MV-4-11 (cell line): Measurements from ENCODE around the gene VASN.

ENCODE experiments used
- DNase-seq: peaks from one replicate; lab custom pipeline; 2025; lab: John Stamatoyannopoulos, UW

Gene VASN

GRCh38 chr16:4354512-4355409 lies 16.9 kb upstream of the VASN start:
- DNase-seq = no peak

DNA sequence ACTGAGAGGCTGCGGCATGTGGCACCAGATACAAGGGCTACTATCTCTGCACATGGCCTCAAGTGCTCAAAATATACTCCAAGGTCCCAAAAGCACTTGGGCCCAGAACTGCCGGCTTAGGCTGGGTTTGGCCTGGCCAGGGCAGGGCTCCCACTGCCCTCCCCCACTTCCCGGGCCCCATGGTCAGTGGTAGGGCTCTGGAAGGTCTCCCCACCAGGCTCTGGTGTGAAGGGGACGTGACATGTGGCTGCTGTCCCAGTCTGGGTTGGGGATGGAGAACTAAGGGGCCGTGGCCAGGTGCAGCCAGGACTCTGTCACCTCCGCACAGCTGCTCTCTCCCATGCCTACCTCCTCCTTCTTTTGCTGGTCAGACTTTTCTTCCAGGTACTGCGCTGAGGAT lies 14.8 kb upstream of the VASN start:
- DNase-seq = no peak

DNA sequence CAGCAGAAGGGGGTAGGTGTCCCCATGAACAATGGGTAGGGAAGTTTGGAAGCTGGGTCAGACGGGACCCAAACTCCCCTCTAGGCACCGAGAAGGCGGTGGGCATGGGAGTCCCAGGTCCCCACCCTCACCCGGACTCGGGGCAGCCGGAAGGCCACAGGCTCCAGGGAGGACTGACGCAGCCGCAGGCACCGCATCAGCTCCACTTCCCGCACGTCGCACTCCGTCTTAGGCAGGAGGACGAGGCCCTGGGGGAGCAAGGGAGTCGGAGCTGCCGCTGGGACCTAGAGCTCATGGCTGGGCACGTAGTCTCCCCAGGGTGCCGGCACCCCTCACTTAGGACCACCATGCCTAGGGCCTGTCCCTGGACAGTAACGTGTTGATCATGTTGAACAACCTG lies 13.4 kb upstream of the VASN start:
- no peak for DNase-seq

DNA sequence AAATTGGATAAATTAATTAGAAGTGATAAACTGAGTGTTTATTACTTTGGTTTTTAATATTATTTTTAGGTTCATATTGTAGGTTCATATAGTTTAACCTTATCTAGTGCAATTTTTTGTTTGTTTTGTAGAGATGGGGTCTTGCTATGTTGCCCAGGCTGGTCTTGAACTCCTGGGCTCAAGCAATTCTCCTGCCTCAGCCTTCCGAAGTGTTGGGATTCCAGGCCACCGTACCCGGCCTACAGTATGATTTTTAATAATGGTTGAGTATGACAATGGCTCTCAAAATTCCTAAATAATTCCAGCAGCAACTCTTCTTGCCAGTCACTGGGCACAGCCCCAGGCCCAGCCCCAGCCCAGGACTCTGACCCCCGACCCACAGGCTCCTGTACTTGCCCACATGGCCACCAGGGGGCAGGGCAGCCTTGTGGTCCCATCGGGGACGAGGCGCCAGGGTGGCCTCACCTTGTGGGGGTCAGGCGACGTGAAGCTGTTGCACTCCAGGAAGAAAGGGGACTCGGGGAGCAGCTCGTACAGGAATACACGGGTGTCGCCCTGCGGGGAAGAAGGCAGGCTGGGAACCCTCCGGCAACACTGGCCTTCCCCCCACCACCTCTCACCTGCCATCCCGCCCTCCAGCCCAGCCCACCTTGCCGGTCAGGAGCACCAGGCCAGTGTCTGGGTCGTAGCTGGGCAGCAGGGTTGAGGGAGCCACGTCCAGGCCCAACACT lies 12.7 kb upstream of the VASN start:
- DNase-seq = no peak

GRCh38 chr16:4359914-4360313 lies 11.7 kb upstream of the VASN start:
- no peak for DNase-seq

DNA sequence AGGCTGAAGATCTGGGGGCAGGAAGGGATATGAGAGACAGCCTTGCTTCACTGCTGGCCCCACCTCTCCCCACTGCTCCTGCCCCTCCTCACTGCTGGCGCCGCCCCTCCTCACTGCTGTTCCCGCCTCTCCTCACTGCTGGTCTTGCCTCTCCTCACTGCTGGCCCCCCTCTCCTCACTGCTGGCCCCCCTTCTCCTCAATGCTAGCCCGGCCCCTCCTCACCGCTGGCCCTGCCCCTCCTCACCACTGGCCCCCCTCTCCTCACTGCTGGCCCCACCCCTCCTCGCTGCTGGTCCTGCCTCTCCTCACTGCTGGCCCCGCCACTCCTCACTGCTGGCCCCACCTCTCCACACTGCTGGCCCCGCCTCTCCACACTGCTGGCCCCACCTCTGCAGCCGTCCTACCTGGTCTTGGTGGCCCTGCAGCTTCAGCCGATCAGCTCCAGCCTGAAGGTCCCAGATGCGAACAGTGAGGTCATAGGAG lies 11.1 kb upstream of the VASN start:
- DNase-seq = no peak

DNA sequence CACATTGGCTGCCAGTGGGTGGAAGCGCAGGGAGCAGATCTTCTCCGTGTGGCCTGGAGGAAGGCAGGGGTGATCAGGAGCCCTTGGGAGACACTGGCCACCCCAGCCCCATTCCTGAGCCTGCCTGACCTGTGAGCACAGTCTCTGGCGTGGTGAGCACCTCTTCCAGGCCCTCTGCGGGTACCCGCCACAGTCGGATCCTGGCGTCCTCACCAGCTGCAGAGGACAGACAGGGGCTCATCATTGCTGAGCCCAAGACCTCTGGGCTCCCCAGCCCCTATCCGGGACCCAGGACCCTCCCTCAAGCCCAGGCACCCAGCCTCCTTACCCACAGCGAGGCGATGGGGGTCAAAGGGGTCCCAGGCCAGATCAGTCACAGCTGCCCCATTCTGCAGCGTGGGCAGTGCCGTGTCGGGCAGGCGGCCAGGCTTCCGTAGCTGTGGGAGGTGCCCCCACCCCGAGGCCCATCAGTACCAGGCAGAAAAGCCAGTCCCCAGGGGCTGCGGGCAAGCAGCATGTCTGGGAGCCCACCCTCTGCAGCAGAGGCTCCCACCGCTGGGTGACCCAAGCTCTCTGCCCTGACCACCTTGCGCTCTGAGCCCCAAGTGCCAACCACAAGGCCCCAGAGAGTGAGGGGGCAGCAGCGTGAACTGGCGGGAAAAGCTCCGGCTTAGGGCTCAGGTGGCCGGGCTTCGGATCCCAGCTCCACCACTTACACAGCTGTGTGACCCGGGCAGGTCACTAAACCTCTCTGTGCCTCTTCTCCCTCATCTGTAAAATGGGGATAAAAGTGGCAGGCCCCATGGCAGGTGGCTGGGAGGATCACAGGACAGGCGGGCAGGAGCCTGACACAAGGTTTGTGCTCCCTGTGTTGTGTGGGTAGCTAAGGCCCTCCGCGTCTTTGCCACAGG lies 10.4 kb upstream of the VASN start:
- no peak for DNase-seq

DNA sequence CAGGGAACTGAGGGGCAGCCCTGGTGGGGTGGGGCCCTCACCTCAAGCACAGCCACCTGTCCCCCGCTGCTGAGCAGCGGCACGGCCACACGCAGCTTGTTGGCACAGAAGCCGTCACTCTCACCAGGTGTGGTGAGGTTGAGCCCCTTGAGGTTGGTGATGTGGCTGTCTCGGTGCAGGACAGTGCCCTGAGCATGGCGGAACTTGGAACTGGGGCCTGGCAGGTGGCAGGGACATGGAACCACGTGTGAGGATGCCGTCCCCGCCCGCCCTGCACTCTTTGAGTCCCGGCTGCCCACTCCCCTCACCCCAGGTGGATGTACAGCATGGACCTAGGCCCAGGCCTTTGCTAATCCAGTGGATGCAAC lies 9.7 kb upstream of the VASN start:
- no peak for DNase-seq

GRCh38 chr16:4362476-4363135 lies 9.0 kb upstream of the VASN start:
- peak; percentile 85 for DNase-seq

DNA sequence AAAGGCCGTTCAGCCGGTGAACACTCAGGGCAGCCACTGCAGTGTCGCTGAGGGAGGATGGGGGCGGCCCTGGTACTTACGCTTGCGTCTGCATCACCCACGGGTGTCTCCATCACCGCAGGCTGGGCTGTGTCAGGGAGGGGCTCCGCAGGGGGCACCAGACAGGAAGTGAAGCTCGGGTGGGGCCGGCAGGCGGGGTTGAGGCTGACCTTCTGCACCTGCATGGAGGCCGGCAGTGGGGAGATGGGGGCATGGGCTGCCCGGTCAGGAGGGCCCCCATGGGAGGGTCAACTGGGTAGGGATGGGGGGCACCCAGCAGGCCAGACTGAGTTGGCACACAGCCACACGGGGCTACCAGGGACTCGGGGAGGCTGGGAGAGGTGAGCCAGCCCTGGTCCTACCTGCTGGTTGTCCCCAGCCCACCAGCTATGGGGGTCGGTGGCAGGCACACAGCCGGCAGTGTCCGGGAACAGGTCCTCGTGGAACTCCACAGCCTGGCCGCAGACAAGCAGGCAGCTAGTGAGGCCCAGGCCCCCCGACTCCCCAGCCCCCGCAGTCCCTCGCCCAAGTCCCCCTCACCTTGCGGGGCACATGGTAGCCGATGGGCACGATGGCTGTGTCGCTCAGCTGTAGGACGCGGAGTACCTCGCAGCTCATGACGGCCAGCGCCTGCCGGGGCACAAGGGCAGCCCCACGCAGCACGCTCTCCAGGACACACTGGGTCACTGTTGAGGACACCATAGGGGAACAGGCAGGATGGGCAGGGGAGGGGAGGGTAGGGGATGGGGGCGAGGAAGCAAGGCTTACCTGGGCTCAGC lies 7.2 kb upstream of the VASN start:
- DNase-seq = no peak

DNA sequence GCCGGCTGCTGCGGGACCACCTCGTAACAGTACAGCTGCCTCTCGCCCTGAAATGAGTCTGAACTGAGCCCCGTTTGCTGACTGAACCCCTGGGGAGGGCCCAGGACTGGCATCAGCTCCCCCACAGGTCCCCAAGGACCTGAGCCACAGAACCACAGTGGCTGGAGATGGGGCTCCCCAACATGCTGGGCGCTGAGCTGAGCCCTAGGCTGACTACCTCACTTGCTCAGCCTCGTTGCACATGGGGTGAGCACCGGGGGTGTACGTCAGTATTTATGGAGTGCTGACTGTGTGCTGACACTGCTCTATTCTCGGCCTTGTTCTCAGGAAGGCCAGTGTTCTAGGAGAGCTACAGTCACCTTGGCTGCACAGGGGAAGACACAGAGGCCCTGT lies 6.6 kb upstream of the VASN start:
- DNase-seq = no peak

GRCh38 chr16:4365615-4366014 lies 6.0 kb upstream of the VASN start:
- DNase-seq = no peak

- DNase-seq = no peak
Observed at GRCh38 chr16:4366016-4366415, 5.6 kb upstream of the VASN start.

- no peak for DNase-seq
Observed at GRCh38 chr16:4367393-4367856, 4.2 kb upstream of the VASN start.

DNA sequence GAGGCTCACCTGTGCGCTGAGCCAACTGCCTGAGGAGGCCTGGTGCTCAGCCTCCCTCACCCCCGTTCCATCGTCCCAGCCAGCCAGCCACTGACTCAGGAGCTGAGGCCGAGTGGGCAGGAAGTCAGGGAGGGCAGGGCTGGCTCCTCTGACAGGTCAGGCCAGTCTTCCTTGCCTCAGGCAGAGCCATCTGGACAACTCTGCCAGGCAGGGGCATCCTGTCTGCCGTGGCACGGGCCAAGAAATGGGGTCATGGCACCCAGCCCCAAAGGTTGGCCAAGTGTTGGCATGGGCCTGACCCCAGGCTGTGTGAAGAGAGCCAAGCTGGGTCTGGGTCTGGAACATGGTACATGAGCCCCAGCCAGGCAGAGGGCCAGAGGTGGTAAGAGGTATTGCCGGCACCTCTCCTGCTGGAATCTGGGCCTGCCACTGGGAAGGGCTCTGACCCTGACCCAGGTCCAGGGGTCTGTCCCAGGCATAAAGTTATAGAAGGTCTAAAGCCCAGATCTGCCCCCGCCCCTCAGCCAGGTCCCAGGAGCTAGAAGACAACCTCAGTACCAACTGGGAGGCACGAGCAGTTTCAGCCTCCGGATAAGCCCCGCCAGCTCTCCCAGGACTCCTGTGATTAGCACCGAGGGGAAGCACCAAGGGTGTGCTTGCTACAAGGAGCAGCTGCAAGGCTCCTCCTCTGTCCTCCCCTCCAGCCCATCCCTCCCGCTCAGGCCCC lies 2.5 kb upstream of the VASN start:
- DNase-seq = no peak

DNA sequence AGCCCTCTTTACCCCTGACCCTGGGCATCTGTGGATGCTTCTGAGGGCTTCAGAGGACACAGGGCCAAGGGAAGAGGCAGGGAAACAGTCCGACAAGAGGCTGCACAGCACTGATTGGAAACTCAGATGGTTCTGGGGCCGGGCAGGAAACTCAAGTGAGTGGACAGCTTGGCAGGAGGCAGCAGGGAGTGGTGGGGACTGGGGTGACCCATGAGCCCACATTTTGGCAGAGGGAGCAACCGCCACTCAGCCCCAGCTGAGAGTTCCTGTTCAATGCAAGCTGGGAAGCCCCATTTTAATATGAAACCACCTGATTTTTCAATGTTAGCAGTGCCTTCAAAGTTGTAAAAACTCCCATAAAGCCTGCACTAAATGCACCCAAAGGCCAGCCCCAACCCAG lies 1.5 kb upstream of the VASN start:
- DNase-seq = no peak

DNA sequence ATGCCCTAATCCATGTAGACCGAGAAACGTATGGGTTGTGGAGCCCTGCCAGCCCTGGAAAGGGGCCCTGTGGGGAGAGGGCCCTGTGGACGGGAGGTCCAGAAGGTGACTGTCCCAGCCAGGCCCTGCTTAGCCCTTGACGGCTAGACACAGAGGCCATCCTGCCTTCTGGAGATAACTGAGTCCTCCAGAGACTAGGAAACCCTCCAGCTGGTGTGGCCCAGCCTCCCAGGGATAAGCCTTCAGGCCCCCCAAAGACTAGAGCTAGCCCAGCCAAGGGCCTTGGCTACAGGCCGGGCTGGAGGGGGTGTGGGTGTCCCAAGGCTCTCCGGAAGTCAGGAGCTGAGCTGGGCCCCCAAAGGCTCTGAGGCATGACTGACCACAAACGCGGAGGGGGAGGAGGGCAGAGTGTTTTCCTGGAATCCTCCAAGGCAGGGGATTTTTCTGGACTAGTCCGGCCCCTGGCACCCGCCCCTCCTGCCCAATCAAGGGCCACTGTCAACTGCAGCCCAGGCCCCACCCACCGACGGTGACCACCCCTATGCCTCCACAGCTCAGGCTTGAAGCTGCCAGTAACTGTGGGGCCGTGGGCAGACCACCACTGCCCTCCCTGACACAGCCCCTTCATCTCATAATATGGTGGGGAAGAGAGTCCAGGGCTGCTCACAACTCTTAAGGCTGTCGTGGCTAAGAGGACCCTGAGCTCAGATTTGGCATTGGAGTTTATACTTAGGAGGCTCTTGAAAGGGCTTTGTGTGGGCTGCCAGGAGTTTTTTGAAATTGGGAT lies 885 bp upstream of the VASN start:
- DNase-seq = no peak

- DNase-seq = peak; percentile 22
Observed at GRCh38 chr16:4372001-4372577, 441 bp downstream of the VASN start.
